GM23338 (cell line): ENCODE results near the gene GNAI1. TPM values are rescaled to one million over a fixed set of nuclear protein-coding genes. Genes with fewer than 3 reads are reported as not detected.

Source experiments
- CREB1 ChIP-seq: fragments of 250-450 bp; sonication (Bioruptor Pico); IDR thresholded peaks from 2 replicates; pipeline ENCODE4 v1.5.0; 2020; ENCODE audit warnings: low read depth, mild to moderate bottlenecking, moderate library complexity
- ETS1 ChIP-seq: IDR thresholded peaks from 2 replicates; pipeline ENCODE4 v1.6.1; 2016; ENCODE audit warnings: antibody characterized with exemption
- NANOG ChIP-seq: IDR thresholded peaks from 2 replicates; pipeline ENCODE4 v1.6.1; 2016; ENCODE audit warnings: antibody characterized with exemption, borderline replicate concordance
- ZNF114 ChIP-seq: fragments of 250-450 bp; sonication (Bioruptor Pico); IDR thresholded peaks from 2 replicates; pipeline ENCODE4 v1.5.0; 2020; ENCODE audit warnings: mild to moderate bottlenecking, moderate library complexity
- ZNF331 ChIP-seq: fragments of 250-450 bp; sonication (Bioruptor Pico); IDR thresholded peaks from 2 replicates; pipeline ENCODE4 v1.5.0; 2020; ENCODE audit warnings: low read depth, mild to moderate bottlenecking, moderate library complexity
- polyA plus RNA-seq: library from polyadenylated mRNA; unstranded; fragments of >200 nt; fragmentation: Nextera tagmentation; extraction: Ambion mirVana; gene quantifications from 2 replicates; pipeline ENCODE4 v1.2.1, GENCODE V29; 2016
- total RNA-seq: library from RNA; depleted of rRNA; stranded (reverse); fragments of >200 nt; shearing (Covaris generic); gene quantifications from 2 replicates; pipeline ENCODE4 v1.2.3, GENCODE V29; 2014
- TF ChIP-seq, protein P1 (sequence below): fragments of 250-450 bp; sonication (Bioruptor Pico); IDR thresholded peaks from 2 replicates; pipeline ENCODE4 v1.5.0; 2020; ENCODE audit warnings: mild to moderate bottlenecking, moderate library complexity
- TF ChIP-seq, protein P2 (sequence below): IDR thresholded peaks from one replicate; pipeline ENCODE4 v1.6.1; 2018; ENCODE audit warnings: antibody characterized with exemption; ENCODE audit not compliant: unreplicated experiment

Gene GNAI1
- total and polyA plus RNA-seq, 2 experiments from 2014 or later = 31.3 to 36.9 TPM

- TF ChIP-seq, protein P1, sequence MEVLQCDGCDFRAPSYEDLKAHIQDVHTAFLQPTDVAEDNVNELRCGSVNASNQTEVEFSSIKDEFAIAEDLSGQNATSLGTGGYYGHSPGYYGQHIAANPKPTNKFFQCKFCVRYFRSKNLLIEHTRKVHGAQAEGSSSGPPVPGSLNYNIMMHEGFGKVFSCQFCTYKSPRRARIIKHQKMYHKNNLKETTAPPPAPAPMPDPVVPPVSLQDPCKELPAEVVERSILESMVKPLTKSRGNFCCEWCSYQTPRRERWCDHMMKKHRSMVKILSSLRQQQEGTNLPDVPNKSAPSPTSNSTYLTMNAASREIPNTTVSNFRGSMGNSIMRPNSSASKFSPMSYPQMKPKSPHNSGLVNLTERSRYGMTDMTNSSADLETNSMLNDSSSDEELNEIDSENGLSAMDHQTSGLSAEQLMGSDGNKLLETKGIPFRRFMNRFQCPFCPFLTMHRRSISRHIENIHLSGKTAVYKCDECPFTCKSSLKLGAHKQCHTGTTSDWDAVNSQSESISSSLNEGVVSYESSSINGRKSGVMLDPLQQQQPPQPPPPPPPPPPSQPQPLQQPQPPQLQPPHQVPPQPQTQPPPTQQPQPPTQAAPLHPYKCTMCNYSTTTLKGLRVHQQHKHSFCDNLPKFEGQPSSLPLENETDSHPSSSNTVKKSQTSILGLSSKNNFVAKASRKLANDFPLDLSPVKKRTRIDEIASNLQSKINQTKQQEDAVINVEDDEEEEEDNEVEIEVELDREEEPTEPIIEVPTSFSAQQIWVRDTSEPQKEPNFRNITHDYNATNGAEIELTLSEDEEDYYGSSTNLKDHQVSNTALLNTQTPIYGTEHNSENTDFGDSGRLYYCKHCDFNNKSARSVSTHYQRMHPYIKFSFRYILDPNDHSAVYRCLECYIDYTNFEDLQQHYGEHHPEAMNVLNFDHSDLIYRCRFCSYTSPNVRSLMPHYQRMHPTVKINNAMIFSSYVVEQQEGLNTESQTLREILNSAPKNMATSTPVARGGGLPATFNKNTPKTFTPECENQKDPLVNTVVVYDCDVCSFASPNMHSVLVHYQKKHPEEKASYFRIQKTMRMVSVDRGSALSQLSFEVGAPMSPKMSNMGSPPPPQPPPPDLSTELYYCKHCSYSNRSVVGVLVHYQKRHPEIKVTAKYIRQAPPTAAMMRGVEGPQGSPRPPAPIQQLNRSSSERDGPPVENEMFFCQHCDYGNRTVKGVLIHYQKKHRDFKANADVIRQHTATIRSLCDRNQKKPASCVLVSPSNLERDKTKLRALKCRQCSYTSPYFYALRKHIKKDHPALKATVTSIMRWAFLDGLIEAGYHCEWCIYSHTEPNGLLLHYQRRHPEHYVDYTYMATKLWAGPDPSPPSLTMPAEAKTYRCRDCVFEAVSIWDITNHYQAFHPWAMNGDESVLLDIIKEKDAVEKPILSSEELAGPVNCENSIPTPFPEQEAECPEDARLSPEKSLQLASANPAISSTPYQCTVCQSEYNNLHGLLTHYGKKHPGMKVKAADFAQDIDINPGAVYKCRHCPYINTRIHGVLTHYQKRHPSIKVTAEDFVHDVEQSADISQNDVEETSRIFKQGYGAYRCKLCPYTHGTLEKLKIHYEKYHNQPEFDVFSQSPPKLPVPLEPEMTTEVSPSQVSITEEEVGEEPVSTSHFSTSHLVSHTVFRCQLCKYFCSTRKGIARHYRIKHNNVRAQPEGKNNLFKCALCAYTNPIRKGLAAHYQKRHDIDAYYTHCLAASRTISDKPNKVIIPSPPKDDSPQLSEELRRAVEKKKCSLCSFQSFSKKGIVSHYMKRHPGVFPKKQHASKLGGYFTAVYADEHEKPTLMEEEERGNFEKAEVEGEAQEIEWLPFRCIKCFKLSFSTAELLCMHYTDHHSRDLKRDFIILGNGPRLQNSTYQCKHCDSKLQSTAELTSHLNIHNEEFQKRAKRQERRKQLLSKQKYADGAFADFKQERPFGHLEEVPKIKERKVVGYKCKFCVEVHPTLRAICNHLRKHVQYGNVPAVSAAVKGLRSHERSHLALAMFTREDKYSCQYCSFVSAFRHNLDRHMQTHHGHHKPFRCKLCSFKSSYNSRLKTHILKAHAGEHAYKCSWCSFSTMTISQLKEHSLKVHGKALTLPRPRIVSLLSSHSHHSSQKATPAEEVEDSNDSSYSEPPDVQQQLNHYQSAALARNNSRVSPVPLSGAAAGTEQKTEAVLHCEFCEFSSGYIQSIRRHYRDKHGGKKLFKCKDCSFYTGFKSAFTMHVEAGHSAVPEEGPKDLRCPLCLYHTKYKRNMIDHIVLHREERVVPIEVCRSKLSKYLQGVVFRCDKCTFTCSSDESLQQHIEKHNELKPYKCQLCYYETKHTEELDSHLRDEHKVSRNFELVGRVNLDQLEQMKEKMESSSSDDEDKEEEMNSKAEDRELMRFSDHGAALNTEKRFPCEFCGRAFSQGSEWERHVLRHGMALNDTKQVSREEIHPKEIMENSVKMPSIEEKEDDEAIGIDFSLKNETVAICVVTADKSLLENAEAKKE (CRISPR knock-in tag) = no peak
- TF ChIP-seq ZNF114 (CRISPR knock-in tag) (no peak), ETS1 (no peak), ZNF331 (CRISPR knock-in tag) (no peak), NANOG (no peak), CREB1 (CRISPR knock-in tag) (no peak)
- TF ChIP-seq, protein P2, sequence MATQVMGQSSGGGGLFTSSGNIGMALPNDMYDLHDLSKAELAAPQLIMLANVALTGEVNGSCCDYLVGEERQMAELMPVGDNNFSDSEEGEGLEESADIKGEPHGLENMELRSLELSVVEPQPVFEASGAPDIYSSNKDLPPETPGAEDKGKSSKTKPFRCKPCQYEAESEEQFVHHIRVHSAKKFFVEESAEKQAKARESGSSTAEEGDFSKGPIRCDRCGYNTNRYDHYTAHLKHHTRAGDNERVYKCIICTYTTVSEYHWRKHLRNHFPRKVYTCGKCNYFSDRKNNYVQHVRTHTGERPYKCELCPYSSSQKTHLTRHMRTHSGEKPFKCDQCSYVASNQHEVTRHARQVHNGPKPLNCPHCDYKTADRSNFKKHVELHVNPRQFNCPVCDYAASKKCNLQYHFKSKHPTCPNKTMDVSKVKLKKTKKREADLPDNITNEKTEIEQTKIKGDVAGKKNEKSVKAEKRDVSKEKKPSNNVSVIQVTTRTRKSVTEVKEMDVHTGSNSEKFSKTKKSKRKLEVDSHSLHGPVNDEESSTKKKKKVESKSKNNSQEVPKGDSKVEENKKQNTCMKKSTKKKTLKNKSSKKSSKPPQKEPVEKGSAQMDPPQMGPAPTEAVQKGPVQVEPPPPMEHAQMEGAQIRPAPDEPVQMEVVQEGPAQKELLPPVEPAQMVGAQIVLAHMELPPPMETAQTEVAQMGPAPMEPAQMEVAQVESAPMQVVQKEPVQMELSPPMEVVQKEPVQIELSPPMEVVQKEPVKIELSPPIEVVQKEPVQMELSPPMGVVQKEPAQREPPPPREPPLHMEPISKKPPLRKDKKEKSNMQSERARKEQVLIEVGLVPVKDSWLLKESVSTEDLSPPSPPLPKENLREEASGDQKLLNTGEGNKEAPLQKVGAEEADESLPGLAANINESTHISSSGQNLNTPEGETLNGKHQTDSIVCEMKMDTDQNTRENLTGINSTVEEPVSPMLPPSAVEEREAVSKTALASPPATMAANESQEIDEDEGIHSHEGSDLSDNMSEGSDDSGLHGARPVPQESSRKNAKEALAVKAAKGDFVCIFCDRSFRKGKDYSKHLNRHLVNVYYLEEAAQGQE = no peak
Measured at GRCh38 chr7:80244206-80244916, 109.7 kb downstream of the GNAI1 start (continued).
